Limb (tissue), 2 donors: Measurements from ENCODE around the gene SCARB1.
A peak's percentile ranks its signal among the peaks of the same experiment; 100 is the strongest.

Source experiments
- DNase-seq, 2 donors: peaks; one replicate each; pipeline ENCODE4 v3.0.0-alpha.2; 2016; ENCODE audit errors: extremely low spot score in 2 of 2

SCARB1 gene

DNA sequence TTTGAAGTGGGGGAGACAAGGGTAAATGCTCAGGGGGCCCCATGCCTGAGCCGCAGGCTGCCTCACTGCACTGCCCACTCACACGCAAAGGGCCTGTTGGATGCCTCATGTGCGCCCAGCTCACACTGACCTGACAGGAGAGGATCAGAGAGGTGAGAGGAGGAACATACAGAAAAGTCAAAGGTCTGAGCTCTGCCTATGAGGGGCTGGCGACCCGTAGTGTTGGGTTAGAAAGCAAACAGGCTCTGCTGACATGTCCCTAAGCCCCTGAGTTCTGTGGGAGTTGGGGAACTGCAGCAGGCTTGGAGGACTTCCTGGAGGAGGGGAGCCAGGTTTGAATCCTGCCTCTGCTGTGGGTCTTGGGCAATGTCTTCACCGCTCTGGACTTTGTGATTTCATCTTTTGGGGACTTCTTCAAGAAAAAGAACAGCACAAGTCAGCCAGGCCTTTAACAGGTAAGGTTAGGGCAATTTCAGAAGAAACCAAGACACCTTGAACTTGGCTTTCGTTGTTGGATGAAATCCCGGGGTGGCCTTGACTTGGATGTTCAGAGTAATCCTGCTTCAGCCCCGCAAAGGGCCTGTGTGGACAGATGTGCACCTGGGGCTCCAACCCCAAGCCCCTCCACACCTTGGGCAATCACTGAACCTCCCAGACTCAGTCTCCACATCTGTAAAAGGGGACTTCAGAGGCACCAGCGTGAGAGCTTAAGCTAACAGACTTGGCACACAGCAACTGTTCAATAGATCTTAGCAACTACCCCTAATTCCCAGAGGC lies 116.8 kb downstream of the SCARB1 start:
- DNase-seq = no peak

GRCh38 chr12:124745891-124746570 lies 117.6 kb downstream of the SCARB1 start:
- DNase-seq = peak; percentile 91 to 96

DNA sequence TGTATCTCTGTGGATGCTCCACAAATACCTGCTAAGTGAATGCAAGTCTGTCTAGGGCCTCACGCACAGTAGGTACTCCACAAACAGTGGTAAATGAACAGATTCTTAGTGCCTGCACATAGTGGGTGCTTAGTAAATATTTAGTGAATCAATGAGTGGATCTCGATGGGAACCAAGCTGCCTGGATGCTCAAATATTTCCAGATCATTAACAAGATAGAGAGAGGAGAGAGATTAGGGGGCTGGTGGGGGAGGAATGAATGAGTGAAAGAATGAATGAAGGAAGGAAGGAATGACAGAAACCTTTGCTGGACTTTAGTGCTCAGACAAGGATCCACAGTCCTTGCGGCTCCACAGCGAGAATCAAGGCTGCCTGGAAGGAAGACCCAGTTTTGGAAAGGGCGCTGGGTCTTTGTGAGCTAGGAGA lies 118.2 kb downstream of the SCARB1 start:
- no peak for DNase-seq

GRCh38 chr12:124744659-124745464 lies 118.8 kb downstream of the SCARB1 start:
- DNase-seq = no peak

DNA sequence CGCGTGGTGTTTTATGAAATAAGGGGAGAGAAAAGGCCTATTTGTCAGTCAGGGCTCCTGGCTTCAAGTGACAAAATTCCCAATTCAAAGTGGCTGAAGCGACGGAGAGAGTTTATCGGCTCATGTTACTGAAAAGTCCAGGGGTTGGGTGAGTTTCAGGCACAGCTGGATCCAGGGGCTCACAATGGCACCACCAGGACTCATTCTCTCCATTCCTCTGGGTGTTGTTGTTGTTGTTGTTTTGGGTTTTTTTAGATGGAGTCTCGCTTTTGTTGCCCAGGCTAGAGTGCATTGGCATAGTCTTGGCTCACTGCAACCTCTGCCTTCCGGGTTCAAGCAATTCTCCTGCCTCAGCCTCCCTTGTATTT lies 119.4 kb downstream of the SCARB1 start:
- DNase-seq = no peak

GRCh38 chr12:124743479-124744272 lies 120.0 kb downstream of the SCARB1 start:
- no peak for DNase-seq

GRCh38 chr12:124742678-124743077 lies 121.0 kb downstream of the SCARB1 start:
- DNase-seq = no peak

DNA sequence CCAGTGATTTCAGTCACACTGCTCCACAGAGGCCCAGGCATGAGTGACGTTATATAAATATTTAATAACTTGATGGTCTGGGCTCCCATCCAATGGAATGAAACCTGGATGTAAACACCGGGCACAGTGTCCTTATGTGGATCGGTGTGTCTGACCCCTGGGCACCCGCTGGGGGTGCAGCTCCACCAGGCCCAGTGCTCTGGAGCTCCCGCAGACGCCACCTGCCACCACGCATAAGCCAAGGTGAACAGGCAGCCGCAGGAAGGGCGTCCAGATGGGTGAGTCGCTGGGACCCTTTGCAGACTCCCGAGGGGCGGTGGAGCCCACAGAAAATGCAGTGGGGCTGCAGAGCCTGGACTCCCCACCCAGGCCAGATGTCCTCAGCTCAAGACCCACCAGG lies 121.6 kb downstream of the SCARB1 start:
- DNase-seq = no peak

DNA sequence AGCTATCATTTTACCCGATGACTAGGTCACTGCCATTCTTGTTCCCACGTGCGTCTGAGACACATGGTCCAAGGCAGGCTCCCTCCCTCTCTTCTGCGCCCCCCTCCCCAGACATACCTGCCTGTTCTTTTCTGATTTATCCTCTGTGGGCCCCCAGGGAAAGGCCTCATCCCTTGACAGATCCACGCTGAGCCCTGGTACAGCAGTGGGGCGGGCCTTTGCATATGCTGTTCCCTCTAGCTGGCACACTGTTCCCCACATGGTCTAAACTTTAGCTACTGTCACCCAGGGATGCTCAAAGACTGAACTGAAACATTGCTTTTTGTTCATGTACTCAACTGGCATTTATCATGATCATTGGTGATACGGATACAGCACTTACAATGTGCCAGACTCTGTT lies 122.5 kb downstream of the SCARB1 start:
- no peak for DNase-seq

DNA sequence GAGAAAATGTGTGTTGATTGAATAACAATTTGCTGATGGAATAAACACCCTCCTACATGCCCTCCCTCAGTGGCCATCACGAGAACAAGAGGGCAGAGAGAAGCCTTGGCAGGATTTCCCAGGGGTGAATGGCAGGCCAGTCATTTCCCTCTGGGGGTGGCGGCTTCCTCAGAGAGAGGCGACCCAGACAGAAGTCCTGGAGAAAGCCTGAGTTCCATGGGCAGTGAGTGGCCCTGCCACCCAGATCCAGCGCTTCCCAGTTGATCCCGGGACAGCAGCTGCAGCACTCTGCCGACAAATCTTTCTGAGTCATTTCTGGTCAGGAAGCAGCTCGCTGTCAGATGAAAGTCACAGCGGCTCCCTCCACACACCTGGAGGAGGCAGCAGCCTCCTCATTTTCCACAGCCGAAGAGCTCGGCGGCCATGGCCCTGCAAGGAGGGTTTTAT lies 123.0 kb downstream of the SCARB1 start:
- DNase-seq = no peak

GRCh38 chr12:124739953-124740561 lies 123.6 kb downstream of the SCARB1 start:
- DNase-seq = no peak

DNA sequence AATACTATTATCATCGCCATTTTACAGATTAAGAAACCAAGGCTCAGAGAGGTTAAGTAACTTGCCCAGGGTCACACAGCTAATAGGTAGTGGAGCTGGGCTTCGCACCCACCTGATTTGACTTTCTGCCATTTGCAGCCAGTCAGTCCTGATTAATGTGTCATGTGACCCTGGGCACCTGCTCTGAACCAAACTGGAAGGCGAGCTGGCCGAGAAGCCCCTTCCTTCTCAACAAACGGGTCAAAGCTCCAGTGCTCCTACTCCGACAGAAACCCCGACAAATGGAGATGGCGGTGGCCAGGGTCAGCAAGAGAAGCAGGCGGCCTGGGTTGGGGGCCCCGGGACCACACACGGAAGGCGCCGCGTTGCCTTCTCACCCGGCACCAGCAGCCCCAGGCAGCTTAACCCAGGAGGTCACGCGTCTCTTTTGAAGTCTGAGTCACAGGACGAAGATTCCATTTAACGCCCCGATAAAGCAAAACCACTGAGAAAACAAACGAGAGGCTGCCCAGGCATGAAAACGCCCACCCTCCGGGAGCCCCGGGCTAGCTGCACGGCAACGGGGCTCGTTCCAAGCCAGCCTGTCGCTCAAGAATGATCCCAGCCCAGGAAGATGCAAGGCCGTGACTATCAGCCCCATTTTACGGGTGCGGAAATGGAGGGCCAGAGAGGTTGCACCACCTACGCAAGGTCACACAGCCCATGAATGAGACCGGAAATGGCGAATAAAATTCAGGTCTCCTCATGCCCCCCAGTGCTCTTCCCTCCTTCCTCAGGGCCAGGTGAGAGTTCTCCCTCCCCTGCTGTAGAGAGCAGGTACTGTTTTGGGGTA lies 124.8 kb downstream of the SCARB1 start:
- no peak for DNase-seq

DNA sequence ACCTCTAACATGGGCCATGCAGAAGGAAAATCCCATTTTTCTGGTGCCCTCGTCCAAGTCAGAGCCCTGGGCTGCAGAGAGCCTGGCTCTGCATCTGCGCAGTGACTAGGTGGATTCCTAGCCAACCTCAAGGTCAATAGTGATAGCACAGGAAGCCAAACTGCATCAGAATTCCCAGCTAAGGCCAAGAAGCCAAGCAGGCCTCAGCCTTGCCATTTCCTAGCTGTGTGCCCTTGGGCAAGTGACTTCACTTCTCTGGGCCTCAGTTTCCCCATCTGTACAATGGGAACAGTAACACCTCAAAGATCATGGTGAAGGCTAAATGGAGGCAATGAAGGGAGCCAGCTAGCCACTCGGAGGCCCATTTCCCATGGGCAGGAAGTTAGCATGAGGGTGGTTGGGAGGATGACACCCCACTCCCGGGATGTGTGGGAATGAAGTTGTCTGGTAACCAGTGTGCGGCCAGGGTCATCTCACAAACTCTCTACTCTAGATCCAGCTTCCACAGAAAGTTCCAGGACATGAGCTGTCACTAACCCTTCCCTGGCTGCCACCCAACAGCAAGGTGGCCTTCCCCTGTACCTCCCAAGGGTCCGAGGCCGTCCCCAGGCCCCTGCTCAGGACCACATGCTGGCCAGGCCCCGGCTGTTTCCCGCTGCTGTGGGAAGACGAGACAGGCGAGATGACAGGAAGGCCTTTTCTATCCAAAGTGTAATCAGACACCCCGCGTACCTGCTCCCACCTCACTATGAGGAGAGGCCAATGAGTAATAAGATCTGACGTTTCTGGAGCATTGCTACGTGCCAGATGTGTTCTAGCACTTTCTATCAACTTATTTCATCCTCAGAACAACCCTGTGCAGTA lies 125.7 kb downstream of the SCARB1 start:
- no peak for DNase-seq

DNA sequence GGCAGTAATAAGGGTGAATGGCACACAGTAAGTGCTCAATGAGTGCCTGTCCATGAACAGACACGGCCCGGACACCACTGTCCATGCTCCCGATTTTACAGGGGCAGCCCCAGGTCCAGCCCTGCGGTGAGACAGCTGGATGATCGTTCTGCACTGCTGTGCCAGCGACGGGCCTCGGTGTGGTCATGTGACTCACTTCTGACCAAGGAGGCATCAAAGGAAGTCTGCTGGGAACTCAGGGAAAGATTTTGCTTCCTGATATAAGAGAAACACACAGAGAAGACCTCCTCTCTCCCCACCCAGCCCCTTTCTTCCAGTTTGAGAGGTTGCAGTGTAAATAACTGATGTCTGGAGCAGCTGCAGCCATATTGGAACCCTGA lies 126.6 kb downstream of the SCARB1 start:
- no peak for DNase-seq

DNA sequence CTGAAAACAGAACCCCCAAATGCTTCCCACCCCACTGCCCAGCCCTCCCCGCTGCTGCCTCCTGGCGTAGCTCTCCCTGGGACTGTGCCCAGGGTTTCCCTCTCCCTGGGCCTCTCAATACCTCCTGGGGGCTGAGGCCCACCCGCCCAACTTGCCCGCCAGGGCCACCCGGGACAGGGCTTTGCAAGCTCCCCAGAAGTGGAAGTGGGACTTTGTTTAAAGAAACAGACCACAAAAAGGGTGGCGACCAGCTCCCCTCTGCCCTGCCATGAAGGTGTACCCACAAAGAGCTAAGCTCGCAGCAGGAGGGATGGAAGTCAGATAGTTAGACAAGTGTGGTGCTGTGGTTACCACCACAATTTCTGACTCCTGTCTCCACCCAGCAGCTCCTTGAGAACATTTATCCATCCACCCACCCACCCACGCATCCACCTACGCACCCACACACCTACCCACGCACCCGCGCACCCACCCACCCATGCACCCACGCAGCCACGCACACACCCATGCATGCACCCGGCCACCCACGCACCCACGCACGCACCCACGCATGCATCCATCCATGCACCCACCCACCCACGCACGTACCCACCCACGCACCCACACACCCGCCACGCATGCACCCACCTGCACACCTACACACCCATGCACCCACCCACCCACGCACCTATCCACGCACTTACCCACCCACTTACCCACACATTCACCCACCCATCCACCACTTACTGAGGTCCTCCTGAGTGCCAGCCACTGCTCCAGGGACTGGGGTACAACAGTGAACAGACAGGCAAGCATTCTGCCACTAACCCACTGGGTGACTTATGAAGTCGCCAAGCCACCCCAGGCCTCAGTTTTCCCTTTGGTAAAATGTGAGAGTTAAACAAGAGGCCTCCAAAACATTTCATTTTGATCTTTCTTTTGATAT lies 127.3 kb downstream of the SCARB1 start:
- DNase-seq = no peak

- no peak for DNase-seq
Measured at GRCh38 chr12:124734224-124734788, 129.4 kb downstream of the SCARB1 start.

- DNase-seq = no peak
Measured at GRCh38 chr12:124733086-124733485, 130.6 kb downstream of the SCARB1 start.
